Trophoblast cell (in vitro differentiated cells and primary cell): ENCODE measurements around the gene ATG9A.

Source experiments
- DNase-seq, 2 donors: peaks; one replicate each; pipeline ENCODE4 v3.0.0-alpha.2; 2016
- H2AFZ ChIP-seq: 2 replicates; pipeline ENCODE4 v1.6.1; 2013; ENCODE audit warnings: low read length, moderate library complexity, mild to moderate bottlenecking; ENCODE audit not compliant: insufficient read depth, poor library complexity
- H2AK5ac ChIP-seq: 2 replicates; pipeline ENCODE4 v1.6.1; 2013; ENCODE audit warnings: mild to moderate bottlenecking, low read length
- H2BK120ac ChIP-seq: 2 replicates; pipeline ENCODE4 v1.6.1; 2013; ENCODE audit warnings: low read length, mild to moderate bottlenecking, moderate library complexity; ENCODE audit not compliant: insufficient read depth, poor library complexity
- H2BK12ac ChIP-seq: 2 replicates; pipeline ENCODE4 v1.6.1; 2013; ENCODE audit warnings: mild to moderate bottlenecking, low read length, moderate library complexity
- H2BK5ac ChIP-seq: 2 replicates; pipeline ENCODE4 v1.6.1; 2013; ENCODE audit warnings: low read length, low read depth, moderate library complexity, mild to moderate bottlenecking; ENCODE audit not compliant: poor library complexity
- H3K14ac ChIP-seq: 2 replicates; pipeline ENCODE4 v1.6.1; 2013; ENCODE audit warnings: mild to moderate bottlenecking, low read length
- H3K18ac ChIP-seq: 2 replicates; pipeline ENCODE4 v1.6.1; 2013; ENCODE audit warnings: mild to moderate bottlenecking, low read length
- H3K23ac ChIP-seq: 2 replicates; pipeline ENCODE4 v1.6.1; 2013; ENCODE audit warnings: low read length
- H3K27ac ChIP-seq: 2 replicates; pipeline ENCODE4 v1.5.1; 2013; ENCODE audit warnings: low read depth, mild to moderate bottlenecking, inconsistent platforms, low read length, moderate library complexity
- H3K27me3 ChIP-seq: 2 replicates; pipeline ENCODE4 v1.6.1; 2013; ENCODE audit warnings: inconsistent platforms, mild to moderate bottlenecking, low read length, moderate library complexity; ENCODE audit not compliant: insufficient read depth
- H3K36me3 ChIP-seq, 2 experiments: 1 replicate in 1 of 2; 2 replicates in 1 of 2; pipeline ENCODE4 v1.6.1; 2013; ENCODE audit warnings: low read length in 2 of 2, mild to moderate bottlenecking in 2 of 2, moderate library complexity in 1 of 2; ENCODE audit not compliant: insufficient read depth in 2 of 2, control insufficient read depth in 1 of 2
- H3K4ac ChIP-seq: 2 replicates; pipeline ENCODE4 v1.6.1; 2013; ENCODE audit warnings: low read depth, mild to moderate bottlenecking, low read length, moderate library complexity
- H3K4me1 ChIP-seq, 2 experiments: 1 replicate in 1 of 2; 2 replicates in 1 of 2; pipeline ENCODE4 v1.6.1; 2013; ENCODE audit warnings: low read length in 2 of 2, mild to moderate bottlenecking in 2 of 2, moderate library complexity in 1 of 2; ENCODE audit not compliant: insufficient read depth in 2 of 2, control insufficient read depth in 1 of 2
- H3K4me2 ChIP-seq: 2 replicates; pipeline ENCODE4 v1.6.1; 2013; ENCODE audit warnings: inconsistent platforms, mild to moderate bottlenecking, low read length, moderate library complexity
- H3K4me3 ChIP-seq: 2 replicates; pipeline ENCODE4 v1.5.1; 2013; ENCODE audit warnings: mild to moderate bottlenecking, low read depth, low read length, inconsistent platforms
- H3K79me1 ChIP-seq: one replicate; pipeline ENCODE4 v1.6.1; 2013; ENCODE audit warnings: low read length
- H3K79me2 ChIP-seq: 2 replicates; pipeline ENCODE4 v1.6.1; 2013; ENCODE audit warnings: low read length, mild to moderate bottlenecking; ENCODE audit not compliant: control insufficient read depth, insufficient read depth, poor library complexity
- H3K9ac ChIP-seq: 2 replicates; pipeline ENCODE4 v1.6.1; 2013; ENCODE audit warnings: mild to moderate bottlenecking, low read length
- H3K9me3 ChIP-seq: 2 replicates; pipeline ENCODE4 v1.6.1; 2013; ENCODE audit warnings: low read depth, mild to moderate bottlenecking, control low read depth, inconsistent platforms, low read length; ENCODE audit not compliant: insufficient read depth
- H4K12ac ChIP-seq: 2 replicates; pipeline ENCODE4 v1.6.1; 2013; ENCODE audit warnings: low read depth, mild to moderate bottlenecking, low read length, moderate library complexity
- H4K8ac ChIP-seq: 2 replicates; pipeline ENCODE4 v1.6.1; 2013; ENCODE audit warnings: low read depth, mild to moderate bottlenecking, low read length, moderate library complexity
- H4K91ac ChIP-seq: one replicate; pipeline ENCODE4 v1.6.1; 2013; ENCODE audit warnings: low read depth, mild to moderate bottlenecking, low read length, moderate library complexity
- WGBS: extraction: QIAGEN DNeasy Blood & Tissue Kit; methylation state at CpG from one replicate; pipeline ENCODE4 v1.1.7; 2013; ENCODE audit warnings: missing lambda C conversion rate; ENCODE audit not compliant: insufficient read length, insufficient coverage; ENCODE audit errors: extremely low coverage; 5-methylcytosine and 5-hydroxymethylcytosine counted together

ATG9A gene

GRCh38 chr2:219271021-219271420 lies 41.6 kb upstream of the ATG9A start:
- Histone ChIP-seq H3K9me3 (peaks cover 1% of the 10 kb centered on the region), H3K9ac (no peak overlapping the region), H2BK5ac (no peak overlapping the region), H4K12ac (no peak overlapping the region), H4K91ac (no peak overlapping the region), H3K4me1 (peaks cover 10 to 12% of the 10 kb centered on the region in 2 experiments), H2AFZ (no peak overlapping the region), H3K79me1 (peaks cover 9% of the 10 kb centered on the region), H4K8ac (no peak overlapping the region), H3K4ac (no peak overlapping the region), H3K36me3 (no peaks in the 10 kb centered on the region), H3K4me2 (no peak overlapping the region), H2BK12ac (no peak overlapping the region), H3K27ac (no peak overlapping the region), H3K18ac (no peak overlapping the region), H3K23ac (no peak overlapping the region), H3K4me3 (no peak overlapping the region), H3K14ac (no peak overlapping the region), H2BK120ac (no peak overlapping the region), H2AK5ac (no peak overlapping the region), H3K79me2 (peaks cover 2% of the 10 kb centered on the region), H3K27me3 (no peaks in the 10 kb centered on the region)
- DNase-seq, result no peak
- WGBS, result no CpG with 5 or more reads among the region's 2 CpGs

DNA sequence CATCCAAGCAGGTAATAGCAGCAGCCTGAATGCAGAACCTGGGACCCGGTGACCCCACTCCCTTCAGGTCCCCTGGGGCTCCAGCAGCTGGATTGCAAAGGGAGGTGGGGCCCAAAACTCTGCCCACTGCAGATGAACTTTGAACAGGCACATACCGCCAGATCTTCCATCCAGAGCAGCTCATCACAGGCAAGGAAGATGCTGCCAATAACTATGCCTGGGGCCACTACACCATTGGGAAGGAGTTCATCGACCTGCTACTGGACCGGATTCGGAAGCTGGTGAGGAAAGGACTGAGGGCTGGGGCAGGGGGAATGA lies 40.6 kb upstream of the ATG9A start:
- H3K14ac ChIP-seq, result no peak overlapping the region
- H4K91ac ChIP-seq, result no peak overlapping the region
- no peak overlapping the region for H4K12ac ChIP-seq
- no peak overlapping the region for H3K23ac ChIP-seq
- H2BK5ac ChIP-seq, result no peak overlapping the region
- DNase-seq, result no peak
- no peaks in the 10 kb centered on the region for H3K36me3 ChIP-seq
- WGBS, result no CpG with 5 or more reads among the region's 5 CpGs
- no peak overlapping the region for H2BK12ac ChIP-seq
- peaks cover 1% of the 10 kb centered on the region for H3K9me3 ChIP-seq
- no peak overlapping the region for H3K18ac ChIP-seq
- no peaks in the 10 kb centered on the region for H3K27me3 ChIP-seq
- H2BK120ac ChIP-seq, result no peak overlapping the region
- no peak overlapping the region for H2AFZ ChIP-seq
- H4K8ac ChIP-seq, result no peak overlapping the region
- no peak overlapping the region for H3K4me2 ChIP-seq
- H3K79me1 ChIP-seq, result peaks cover 9% of the 10 kb centered on the region
- no peak overlapping the region for H3K27ac ChIP-seq
- H3K4me1 ChIP-seq, result peaks cover 10 to 12% of the 10 kb centered on the region in 2 experiments
- H3K9ac ChIP-seq, result no peak overlapping the region
- H3K4me3 ChIP-seq, result no peak overlapping the region
- no peak overlapping the region for H2AK5ac ChIP-seq
- H3K4ac ChIP-seq, result no peak overlapping the region
- peaks cover 2% of the 10 kb centered on the region for H3K79me2 ChIP-seq

DNA sequence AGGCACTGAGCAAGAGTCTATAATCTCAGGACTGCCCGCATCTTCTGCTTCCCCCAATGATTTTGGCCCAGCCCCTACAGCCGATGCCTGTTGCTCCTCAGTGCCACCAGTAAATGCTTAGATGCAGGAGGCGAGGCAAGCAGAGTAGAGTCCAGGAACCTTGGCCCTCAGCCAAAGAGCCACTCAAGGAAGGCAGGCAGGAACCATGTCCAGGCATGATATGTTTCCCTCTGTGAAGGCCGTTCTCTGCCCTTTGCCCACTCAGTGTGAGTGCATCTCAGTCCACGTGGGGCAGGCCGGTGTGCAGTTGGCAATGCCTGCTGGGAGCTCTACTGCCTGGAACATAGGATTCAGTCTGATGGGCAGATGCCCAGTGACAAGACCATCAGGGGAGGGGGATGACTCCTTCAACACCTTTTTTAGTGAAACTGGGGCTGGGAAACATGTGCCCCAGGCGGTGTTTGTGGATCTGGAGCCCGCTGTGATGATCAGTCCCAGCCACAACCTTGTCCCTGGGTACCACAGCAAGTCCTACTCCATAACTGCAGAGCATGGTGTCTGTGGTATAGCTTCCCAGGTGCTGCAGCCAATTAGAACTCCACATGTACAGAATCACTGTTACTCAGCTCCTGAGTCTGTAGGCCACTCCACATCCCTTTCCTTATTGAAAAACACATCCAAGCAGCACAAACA lies 40.1 kb upstream of the ATG9A start:
- no peak overlapping the region for H3K4ac ChIP-seq
- peaks cover 9% of the 10 kb centered on the region for H3K79me1 ChIP-seq
- H4K12ac ChIP-seq, result no peak overlapping the region
- no peak overlapping the region for H3K18ac ChIP-seq
- H3K23ac ChIP-seq, result no peak overlapping the region
- no peak overlapping the region for H4K8ac ChIP-seq
- H2BK120ac ChIP-seq, result no peak overlapping the region
- no peak overlapping the region for H3K9ac ChIP-seq
- H3K27ac ChIP-seq, result no peak overlapping the region
- H2AK5ac ChIP-seq, result no peak overlapping the region
- no peak overlapping the region for H2BK5ac ChIP-seq
- H3K79me2 ChIP-seq, result peaks cover 2% of the 10 kb centered on the region
- H4K91ac ChIP-seq, result no peak overlapping the region
- no CpG with 5 or more reads among the region's 8 CpGs for WGBS
- no peak overlapping the region for H3K14ac ChIP-seq
- H2AFZ ChIP-seq, result no peak overlapping the region
- peak in 1 of 2 donors; percentile 31 for DNase-seq
- no peaks in the 10 kb centered on the region for H3K27me3 ChIP-seq
- peak overlapping the region; percentile 20 for H3K4me3 ChIP-seq
- H3K4me2 ChIP-seq, result no peak overlapping the region
- peaks cover 1% of the 10 kb centered on the region for H3K9me3 ChIP-seq
- peaks cover 8 to 11% of the 10 kb centered on the region in 2 experiments for H3K4me1 ChIP-seq
- no peaks in the 10 kb centered on the region for H3K36me3 ChIP-seq
- H2BK12ac ChIP-seq, result no peak overlapping the region

- Histone ChIP-seq H3K79me1 (no peaks in the 10 kb centered on the region), H2BK120ac (no peak overlapping the region), H3K36me3 (no peaks in the 10 kb centered on the region), H2BK12ac (no peak overlapping the region), H2AFZ (no peak overlapping the region), H3K4me1 (peaks cover 0 to 2% of the 10 kb centered on the region in 2 experiments), H3K79me2 (no peaks in the 10 kb centered on the region), H4K12ac (no peak overlapping the region), H3K9ac (no peak overlapping the region), H4K8ac (no peak overlapping the region), H3K4me3 (no peak overlapping the region), H3K4ac (no peak overlapping the region), H3K14ac (no peak overlapping the region), H3K4me2 (no peak overlapping the region), H2AK5ac (no peak overlapping the region), H2BK5ac (no peak overlapping the region), H3K18ac (no peak overlapping the region), H3K9me3 (peaks cover 1% of the 10 kb centered on the region), H3K27me3 (no peaks in the 10 kb centered on the region), H3K27ac (no peak overlapping the region), H3K23ac (no peak overlapping the region), H4K91ac (no peak overlapping the region)
- no CpG with 5 or more reads among the region's 2 CpGs for WGBS
- no peak for DNase-seq
These were observed 38.9 kb upstream of the ATG9A start for GRCh38 chr2:219268294-219268693.
